ENCODE measurements around the gene USP32.
"Not testable (repeated sequence)": the region's sequence is repeated elsewhere in the genome, so short reads cannot be mapped to it uniquely, and the experiment has no call there.

Gene USP32, protein sequence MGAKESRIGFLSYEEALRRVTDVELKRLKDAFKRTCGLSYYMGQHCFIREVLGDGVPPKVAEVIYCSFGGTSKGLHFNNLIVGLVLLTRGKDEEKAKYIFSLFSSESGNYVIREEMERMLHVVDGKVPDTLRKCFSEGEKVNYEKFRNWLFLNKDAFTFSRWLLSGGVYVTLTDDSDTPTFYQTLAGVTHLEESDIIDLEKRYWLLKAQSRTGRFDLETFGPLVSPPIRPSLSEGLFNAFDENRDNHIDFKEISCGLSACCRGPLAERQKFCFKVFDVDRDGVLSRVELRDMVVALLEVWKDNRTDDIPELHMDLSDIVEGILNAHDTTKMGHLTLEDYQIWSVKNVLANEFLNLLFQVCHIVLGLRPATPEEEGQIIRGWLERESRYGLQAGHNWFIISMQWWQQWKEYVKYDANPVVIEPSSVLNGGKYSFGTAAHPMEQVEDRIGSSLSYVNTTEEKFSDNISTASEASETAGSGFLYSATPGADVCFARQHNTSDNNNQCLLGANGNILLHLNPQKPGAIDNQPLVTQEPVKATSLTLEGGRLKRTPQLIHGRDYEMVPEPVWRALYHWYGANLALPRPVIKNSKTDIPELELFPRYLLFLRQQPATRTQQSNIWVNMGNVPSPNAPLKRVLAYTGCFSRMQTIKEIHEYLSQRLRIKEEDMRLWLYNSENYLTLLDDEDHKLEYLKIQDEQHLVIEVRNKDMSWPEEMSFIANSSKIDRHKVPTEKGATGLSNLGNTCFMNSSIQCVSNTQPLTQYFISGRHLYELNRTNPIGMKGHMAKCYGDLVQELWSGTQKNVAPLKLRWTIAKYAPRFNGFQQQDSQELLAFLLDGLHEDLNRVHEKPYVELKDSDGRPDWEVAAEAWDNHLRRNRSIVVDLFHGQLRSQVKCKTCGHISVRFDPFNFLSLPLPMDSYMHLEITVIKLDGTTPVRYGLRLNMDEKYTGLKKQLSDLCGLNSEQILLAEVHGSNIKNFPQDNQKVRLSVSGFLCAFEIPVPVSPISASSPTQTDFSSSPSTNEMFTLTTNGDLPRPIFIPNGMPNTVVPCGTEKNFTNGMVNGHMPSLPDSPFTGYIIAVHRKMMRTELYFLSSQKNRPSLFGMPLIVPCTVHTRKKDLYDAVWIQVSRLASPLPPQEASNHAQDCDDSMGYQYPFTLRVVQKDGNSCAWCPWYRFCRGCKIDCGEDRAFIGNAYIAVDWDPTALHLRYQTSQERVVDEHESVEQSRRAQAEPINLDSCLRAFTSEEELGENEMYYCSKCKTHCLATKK (N-terminal part only)

DNA sequence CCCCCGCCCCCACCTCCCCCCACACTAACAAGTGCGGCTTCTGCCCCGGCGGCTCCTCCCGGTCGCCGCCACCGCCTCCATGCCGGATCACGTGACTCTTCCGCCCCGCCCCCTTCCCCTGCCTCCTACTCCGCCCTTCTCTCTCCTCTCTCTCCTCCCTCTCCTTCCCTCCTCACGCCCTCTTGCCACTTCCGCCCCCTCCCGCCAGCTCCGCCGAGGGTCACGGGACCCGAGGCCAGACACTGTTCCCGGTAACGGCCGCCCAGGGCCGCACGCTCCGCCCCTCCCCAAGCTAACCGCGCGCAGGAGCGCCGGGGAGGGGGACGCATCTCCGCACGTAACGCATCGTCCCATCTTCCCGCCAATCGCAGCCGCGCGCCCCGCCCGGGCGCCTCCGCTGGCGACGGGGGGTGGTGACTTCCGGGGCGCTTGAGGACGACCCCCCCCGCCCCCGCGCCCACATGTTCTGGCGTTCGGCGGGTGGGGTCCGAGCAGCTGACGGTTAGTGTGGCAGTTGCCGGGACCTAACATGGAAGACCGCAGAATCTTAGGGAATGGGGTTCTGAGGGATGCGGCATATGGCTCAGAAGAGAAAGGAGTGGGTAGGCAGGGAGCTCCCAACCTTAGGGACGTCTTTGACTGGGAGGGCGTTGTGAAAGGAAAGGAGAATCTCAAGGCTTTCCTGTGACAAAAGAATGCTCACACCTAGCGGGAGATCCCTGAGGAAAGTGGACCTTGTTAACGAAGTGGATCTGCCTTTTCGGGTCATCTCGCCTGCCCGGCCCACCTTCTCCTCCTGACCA, at the start of gene USP32:
TSS of gene USP32 (minus strand) at position 92 of the 803 bp plus-strand sequence. CDS start 194 bp downstream, outside the sequence.
- DNase-seq = peak; percentile 99

DNA sequence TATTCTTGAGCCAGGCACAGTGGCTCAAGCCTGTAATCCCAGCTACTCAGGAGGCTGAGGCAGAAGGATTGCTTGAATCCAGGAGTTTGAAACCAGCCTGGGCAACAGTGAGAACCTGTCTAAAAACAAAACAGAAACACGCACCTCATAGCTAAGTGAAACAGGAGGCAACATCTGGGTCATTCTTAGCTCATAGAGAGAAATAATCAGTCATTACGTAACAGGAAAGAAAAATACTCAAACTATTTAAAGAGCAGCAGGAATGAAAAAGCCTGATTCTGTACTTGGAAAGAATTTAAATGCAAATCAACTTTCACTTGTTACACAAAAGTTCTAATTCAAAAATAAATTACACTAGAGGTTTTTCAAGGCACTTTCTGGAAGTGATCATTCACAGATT, 47.6 kb upstream of the USP32 start:
- DNase-seq = peak; percentile 62

- no peak for DNase-seq
These were observed 44.7 kb upstream of the USP32 start for GRCh38 chr17:60436676-60437075.

GRCh38 chr17:60435244-60436167, 43.6 kb upstream of the USP32 start:
- DNase-seq = peak; percentile 89

- not testable (repeated sequence) for DNase-seq
These were observed 41.4 kb upstream of the USP32 start for GRCh38 chr17:60433021-60433997.

- DNase-seq = not testable (repeated sequence)
These were observed 38.6 kb upstream of the USP32 start for GRCh38 chr17:60430561-60430960.

DNA sequence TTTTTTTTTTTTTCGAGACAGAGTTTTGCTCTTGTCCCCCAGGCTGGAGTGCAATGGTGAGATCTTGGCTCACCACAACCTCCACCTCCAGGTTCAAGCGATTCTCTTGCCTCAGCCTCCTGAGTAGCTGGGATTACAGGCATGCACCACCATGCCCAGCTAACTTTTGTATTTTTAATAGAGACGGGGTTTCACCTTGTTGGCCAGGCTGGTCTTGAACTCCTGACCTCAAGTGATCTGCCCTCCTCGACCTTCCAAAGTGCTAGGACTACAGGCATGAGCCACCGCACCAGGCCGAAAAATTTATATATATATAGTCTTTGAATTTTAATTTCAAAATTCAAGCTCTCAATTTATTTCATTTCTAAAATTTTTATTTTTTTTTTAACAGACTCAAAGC, 36.6 kb upstream of the USP32 start:
- DNase-seq = not testable (repeated sequence)

DNA sequence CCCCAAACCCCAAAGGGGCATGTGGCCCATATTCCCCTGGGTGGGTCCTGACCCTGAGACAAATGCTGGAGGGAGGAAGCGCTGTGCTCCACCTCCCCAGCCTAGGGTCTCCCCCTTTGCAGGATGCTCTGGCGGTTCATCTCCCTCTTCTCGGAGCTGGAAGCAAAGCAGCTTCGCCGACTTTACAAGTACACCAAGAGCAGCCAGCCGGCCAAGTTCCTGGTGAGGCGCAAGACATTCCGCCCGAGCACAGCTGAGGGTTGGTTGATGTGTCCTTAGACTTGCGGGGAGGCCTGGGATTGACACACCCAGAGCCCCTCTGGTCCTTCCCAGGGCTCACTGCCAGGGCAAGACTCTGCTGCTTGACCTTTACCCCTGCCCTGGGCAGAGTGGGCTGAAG, 34.7 kb upstream of the USP32 start:
- no peak for DNase-seq

DNA sequence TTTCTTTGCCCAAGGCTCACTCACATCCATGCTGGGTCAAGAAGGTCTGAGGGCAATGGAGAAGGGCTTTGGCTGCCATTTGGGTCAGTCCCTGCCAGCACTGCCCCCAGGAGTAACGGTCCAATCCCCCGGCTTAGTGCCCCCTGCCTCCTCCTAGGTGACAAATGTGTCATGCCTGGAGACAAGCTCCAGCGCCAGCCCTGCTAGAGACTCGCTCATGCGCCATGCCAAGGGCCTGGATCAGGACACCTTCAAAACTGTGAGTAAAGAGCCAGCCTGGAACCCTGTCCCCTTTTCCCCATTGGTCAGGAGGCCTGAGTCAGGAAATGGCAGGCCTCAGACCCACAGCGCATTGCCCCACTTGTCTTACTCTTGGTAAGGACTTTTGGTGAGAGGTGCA, 33.7 kb upstream of the USP32 start:
- DNase-seq = no peak

DNA sequence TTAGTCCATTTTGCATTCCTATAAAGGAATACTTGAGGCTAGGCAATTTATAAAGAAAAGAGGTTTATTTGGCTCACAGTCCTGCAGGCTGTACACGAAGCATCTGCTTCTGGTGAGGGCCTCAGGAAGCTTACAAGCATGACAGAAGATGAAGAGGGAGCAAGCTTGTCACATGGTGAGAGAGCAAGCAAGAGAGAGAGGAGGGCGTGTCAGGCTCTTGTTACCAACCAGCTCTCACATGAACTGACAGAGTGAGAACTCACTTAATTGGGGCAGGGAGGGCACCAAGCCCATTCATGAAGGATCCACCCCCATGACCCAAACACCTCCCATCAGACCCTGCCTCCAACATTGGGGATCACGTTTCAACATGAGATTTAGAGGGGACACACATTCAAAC, 31.9 kb upstream of the USP32 start:
- no peak for DNase-seq

- no peak for DNase-seq
These were observed 30.3 kb upstream of the USP32 start, which contains the start of gene CHCT1 for GRCh38 chr17:60422162-60422665. CHCT1 (plus strand) TSS chr17:60422489; CDS start chr17:60422593, 104 bp downstream.

DNA sequence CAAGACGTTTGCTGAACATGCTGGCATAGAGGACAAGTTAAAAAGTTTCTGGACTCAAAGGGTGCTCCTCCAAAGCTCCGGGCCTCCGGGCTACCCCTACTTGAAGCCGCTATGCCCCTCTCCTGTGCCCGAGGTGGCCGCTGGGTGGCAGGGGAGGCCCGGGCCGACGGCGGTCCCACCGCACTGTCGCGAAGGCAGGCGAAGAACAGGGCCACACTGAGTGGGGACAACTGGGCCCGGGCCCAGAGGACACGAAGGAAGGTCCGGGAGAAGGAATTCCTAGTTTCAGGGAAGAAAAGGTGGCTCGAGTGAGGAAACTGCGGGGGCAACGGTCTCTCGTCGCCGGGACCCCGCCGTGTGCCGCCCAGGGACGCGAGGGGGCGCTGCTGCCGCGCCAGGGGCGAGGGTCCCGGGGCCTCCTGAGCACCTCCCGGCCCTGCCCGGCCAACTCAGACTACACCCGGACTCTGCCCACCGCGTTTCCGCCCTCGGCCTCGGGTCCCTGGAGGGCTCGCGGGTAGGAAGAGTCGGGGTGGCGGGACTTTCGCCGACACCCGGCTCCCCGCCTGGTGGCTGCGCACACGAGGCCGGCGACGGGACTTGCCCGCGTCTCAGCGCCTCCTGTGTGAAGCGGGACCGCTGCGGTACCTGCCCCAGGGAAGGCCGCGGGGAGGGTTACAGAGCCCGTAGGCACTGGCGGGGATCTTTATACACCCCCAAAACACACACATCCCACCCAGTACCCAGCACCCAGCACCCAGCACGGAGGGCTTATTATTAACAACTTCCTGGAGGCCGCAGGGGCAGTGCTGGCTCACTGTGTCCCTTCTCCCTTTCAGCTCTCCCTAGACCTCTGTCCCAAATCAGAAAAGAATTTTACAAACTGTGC, 29.6 kb upstream of the USP32 start:
- DNase-seq = peak; percentile 81

GRCh38 chr17:60419875-60420274, 27.9 kb upstream of the USP32 start:
- DNase-seq = not testable (repeated sequence)

- not testable (repeated sequence) for DNase-seq
These were observed 27.1 kb upstream of the USP32 start for GRCh38 chr17:60419003-60419402.

DNA sequence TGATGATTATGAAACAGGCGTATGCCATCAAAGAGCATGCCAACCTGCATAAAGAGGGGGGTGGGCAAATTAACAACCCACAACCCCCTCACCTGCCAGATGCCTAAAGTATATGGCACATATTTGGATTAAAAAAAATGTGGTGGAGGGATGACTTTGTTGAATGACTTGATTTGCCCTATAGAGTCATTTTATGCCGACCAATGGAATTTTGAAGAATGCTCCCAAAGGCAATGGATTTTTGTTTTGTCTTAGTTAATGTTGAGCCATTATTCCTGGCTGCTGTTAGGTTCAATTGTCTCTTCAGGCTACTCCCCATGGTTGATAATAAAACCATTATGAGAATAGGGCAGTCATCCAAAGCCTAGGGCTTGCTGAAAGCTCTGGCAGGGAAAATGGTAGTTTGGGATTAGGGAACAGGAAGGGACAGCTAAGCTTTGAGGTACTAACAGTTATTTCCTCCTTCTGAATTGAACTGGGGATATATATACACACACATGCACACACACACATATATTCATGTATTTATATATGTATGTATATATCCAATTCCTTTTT, 24.5 kb upstream of the USP32 start:
- DNase-seq = no peak

DNA sequence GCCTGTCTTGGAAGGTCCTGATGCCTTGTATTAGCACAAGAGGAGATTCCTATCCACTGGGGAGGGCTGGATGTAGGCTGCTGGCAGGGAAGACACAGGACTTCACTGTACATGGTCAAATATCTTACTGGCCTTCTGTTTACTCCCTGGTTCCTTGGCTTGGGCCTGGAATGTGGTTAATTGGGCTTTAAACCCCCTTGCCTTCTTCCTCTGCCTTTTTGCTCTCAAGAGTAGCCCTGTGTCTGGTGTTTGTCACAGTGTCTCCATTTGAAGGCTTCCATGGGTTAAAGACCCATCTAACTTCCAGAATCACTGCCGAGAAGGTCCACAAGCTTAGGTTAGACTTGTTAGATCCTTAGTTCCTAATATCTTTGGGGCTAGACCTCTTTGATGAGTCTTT, 23.2 kb upstream of the USP32 start:
- DNase-seq = no peak

GRCh38 chr17:60412701-60413100, 20.8 kb upstream of the USP32 start:
- no peak for DNase-seq

GRCh38 chr17:60410001-60410400, 18.1 kb upstream of the USP32 start:
- DNase-seq = no peak
